Measurements from ENCODE around the gene RSPH6A.

Gene RSPH6A

GRCh38 chr19:45779231-45780145 is 35.6 kb downstream of the RSPH6A start:
- DNase-seq = peak; percentile 87

DNA sequence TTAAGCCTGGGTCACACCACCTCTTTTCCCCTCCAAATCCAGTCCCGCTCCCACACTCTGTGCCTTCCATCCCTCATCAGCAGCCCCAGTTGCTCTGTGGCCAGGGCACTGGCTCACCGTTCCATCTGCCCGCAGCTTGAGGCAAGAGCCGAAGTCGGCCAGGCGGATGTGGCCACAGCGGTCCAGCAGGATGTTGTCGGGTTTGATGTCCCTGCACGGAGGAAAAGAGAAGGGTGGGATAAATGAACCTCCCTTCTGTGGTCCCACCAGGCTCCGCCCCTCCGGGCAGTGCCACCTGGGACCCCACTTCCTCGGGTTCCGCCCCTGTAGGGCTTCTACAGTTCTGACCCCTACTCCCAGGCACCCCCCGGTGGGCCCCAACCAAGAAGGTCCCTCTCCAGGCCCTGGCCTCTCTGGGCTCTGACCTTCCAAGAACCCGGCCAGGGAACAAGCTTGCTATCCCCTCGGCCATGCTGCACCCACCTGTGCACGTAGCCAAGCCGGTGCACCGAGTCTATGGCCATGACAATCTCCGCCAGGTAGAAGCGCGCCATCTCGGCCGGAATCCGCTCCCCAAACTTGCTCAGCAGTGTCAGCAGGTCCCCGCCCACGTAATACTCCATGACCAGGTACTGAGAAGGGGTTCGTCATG is 37.0 kb downstream of the RSPH6A start:
- DNase-seq = no peak

DNA sequence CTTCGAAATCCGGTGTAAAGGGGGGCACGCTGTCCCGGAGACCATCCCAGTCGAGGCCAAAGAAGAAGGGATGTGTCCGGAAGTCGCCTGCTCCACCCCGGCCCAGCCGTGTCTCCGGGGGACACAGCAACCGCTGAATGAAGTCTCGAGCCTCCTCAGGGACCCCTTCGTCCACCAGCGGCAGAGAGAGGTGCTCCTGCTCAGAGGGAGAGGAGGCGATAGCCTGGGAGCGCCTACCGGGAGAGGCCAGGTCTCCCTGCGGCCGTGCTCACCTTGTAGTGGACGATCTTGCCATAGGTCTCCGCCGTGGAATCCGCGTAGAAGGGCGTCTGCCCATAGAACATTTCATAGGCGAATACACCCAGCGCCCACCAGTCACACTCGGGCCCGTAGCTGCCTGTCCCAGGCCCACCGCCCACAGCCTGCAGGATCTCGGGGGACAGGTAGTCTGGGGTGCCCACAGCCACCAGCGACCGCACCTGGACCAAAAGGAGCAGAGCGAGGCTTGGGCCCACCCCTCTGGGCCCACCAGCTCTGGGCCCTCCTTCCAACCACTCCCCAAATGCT is 37.6 kb downstream of the RSPH6A start:
- DNase-seq = no peak

DNA sequence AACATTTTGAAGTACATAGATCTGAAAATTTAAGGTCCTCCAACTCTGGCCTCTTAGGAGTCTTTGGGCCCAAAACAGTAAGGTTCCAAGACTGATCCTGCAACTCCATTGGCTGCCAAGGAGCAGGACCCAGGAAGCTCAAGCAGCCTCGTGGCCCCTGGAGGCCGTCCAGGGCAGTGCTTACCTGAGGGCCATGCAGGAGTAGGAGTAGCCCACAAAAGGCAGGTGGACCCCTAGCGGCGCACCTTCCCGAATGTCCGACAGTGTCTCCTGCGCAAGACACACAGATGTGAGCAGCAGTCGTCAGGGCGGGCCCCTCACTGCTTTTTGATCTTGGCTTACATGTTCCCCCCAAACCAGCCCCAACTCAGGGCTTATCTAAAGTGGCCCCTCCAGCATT is 40.3 kb downstream of the RSPH6A start:
- DNase-seq = no peak

GRCh38 chr19:45773384-45773783 is 41.7 kb downstream of the RSPH6A start:
- no peak for DNase-seq

- DNase-seq = no peak
Observed at GRCh38 chr19:45772912-45773311, 42.2 kb downstream of the RSPH6A start.

- DNase-seq = no peak
Observed at GRCh38 chr19:45772130-45772840, 42.8 kb downstream of the RSPH6A start.

GRCh38 chr19:45771311-45771933 is 43.7 kb downstream of the RSPH6A start:
- no peak for DNase-seq

DNA sequence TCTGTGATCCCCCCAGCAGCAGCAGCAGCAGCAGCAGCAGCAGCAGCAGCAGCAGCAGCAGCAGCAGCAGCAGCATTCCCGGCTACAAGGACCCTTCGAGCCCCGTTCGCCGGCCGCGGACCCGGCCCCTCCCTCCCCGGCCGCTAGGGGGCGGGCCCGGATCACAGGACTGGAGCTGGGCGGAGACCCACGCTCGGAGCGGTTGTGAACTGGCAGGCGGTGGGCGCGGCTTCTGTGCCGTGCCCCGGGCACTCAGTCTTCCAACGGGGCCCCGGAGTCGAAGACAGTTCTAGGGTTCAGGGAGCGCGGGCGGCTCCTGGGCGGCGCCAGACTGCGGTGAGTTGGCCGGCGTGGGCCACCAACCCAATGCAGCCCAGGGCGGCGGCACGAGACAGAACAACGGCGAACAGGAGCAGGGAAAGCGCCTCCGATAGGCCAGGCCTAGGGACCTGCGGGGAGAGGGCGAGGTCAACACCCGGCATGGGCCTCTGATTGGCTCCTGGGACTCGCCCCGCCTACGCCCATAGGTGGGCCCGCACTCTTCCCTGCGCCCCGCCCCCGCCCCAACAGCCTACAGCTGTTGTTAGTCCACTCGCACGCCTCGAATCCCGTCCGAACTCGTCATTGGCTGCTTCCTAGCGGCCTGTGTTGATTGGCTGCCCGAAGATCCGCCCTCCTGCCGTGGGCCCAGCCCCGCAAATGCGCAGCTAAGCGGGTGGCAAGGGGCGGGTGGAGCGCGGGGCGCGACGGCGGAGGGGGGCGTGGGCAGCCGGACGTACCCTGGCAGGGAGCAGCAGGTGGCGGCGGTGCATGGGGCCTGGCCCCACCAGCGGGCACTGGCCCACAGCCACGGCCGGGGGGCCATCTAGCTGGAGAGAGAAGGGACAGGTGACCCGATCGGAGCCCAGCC is 44.7 kb downstream of the RSPH6A start:
- peak; percentile 98 for DNase-seq

- no peak for DNase-seq
Observed at GRCh38 chr19:45769821-45770191, 45.3 kb downstream of the RSPH6A start.

DNA sequence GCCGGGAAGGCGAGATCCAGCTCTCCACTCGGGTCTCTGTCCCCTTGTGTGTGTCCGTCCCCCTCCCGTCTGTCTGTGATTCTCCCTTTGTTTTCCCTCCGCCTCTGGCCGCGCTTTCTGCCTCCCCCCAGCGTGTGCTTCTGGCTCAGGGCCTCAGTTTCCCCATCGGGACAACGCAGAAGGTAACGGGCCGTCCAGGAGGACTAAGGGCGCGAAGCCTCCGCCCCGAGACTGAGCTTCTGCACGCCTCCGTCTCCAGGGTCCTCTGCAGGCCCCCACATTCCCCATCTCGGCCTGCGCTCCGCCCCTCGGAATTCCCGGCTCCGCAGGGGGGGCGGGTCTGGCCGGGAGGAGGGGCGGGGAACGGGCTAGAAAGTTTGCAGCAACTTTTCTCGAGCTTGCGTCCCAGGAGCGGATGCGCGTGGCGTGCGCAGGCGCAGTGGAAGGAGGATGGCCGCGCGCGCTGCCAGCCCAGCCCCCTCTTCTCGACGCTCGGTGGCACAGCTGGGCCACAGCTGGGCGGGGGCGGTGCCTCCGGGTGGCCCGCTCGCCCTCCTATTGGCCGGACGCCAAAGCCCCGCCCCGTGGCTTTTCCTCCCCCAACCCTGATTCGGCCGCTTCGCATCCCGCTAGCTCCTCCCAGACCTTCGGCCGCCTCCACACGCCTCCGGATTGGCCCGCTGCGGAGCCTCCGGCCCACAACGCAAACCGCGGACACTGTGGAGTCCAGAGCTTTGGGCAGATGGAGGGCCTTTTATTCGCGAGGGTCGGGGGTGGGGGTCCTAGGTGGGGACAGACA is 45.9 kb downstream of the RSPH6A start, which contains the start of gene SIX5:
TSS of gene SIX5 (minus strand) at position 269 of the 799 bp plus-strand sequence. CDS start 408 bp downstream, outside the sequence.
- peak; percentile 92 for DNase-seq

- no peak for DNase-seq
Observed at GRCh38 chr19:45768655-45768983, 46.5 kb downstream of the RSPH6A start.

DNA sequence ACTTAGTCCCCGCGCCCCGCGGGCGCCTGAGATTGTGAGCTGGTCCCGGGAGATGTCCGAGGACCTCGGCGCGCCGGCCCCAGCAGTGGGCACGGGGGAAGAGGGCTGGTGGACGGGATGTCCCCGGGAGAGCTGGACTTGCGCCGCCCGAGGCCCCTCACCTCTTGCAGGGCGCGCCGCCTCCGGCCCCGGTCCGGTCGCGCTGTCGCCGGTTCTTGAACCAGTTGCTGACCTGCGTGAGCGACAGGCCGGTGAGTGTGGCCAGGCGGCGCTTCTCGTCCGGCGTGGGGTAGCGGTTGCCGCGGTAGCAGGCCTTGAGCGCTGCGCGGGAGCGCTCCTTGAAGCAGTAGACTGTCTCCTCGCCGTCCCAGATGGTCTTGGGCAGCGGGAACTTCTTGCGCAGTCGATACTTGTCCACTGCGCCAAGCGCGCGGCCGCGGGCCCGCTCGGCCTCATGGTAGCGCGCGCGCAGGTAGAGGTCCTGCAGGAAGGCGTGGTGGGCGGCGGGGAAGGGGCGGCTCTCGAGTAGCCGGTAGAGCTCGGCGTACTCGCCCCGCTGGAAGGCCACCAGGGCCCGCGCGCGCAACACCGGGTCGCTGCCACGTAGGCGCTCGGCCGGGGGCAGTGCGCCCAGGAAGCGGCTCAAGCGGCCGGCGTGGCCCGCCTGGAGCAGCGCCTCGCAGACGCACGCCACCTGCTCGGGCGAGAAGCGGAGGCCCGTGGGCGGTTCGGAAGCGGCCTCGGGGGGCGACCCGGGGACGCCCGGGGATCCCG is 47.0 kb downstream of the RSPH6A start:
- DNase-seq = no peak

DNA sequence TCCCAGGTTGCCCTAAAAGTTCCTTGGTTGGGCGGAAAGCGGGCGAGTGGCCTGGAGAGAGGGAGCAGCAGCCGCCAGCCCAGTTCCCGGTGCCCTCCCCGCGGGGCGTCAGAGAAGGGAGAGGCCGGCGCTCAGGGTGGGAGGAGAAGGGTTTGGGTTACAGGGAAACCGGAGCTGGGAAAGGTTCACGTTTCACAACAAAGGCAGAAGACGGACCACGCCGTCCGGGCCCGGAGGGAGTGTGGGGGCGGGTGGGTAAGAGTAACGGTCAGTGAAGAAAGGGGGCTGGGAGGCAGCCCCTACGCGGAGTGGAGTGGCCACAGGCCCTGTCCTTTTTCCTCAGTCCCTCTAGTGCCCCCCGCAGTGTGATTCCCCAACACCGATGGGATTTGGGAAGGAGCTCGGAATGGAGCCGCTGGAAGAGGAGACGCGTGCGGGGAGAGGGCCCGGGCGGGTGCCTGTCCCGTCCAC is 47.7 kb downstream of the RSPH6A start:
- DNase-seq = no peak

- no peak for DNase-seq
Observed at GRCh38 chr19:45766869-45767346, 48.2 kb downstream of the RSPH6A start.

DNA sequence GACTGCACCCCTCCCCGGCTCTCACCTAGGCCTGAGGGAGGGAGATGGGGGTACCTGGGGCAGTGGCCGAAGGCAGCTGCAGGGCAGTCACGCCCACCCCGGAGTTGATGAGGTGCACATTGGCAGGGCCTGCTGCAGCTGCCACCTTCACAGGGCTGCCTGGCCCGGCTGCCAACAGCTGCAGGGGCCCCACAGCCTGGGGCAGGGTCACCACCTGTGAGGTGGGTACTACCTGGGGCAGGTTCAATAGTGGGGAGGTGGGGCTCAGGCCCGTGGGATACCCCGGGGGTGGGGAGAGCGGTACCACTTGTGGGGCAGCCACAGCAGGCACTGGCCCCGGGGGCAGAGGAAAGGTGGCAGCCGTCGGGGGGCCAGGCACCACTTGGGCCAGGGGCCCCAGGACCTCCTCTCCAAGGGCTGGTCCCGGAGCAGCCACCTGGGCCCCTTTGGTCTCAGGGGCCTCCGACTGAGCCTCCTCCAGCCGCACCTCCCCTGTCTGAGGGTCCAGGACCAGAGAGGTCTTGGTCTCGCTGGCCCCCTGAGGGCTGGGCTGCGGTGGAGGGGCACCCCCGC is 48.7 kb downstream of the RSPH6A start:
- DNase-seq = no peak

- DNase-seq = no peak
Observed at GRCh38 chr19:45765702-45766295, 49.3 kb downstream of the RSPH6A start.

DNA sequence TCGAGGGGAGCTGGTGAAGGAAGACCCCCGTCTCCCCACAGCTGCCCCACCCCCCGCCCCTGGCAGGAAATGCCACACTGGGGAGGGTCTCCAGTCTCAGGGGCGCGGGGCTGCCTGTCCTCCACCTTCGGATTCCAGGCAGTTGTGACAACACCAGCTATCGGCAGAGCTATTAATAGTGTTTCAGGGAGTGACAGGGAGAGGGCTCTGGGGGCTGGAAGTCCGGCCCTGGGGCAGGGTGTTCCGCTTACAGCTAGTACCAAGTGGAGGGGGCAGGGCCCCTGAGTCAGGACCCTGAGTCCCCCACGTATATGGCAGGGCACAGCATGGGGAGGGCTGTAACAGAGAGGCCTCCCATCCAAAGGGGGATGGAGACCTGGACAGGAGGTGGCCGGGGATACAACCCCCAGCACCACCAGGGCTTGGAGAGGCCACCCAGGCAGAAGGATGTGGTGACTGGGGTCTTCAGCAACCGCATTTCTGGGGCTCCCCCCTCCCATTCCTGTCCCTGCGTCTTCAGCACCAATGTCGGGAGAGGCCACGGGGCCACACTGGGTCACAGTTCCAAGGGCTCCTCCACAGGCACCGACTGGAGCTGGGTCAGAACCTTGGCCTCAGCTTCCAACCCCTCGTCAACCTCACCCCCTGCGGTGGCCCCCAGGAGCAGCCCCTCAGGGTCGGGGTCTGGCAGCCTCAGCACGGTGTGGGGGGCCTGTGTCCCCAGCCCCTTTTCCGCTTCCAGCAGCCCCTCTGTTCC is 50.0 kb downstream of the RSPH6A start:
- DNase-seq = no peak
